ENCODE measurements around the gene PRDM15. TPM values are rescaled to one million over a fixed set of nuclear protein-coding genes. Genes with fewer than 3 reads are reported as not detected.

The PRDM15 gene
- total RNA-seq, 2 experiments from 2014 or later: 10.4 to 12.0 TPM

- POLR2A ChIA-PET: no interaction called here
- Histone ChIP-seq H3K36me3 (ENCODE audit: insufficient read depth, low read length) (peaks cover 41% of the 10 kb centered on the region), H3K27ac (ENCODE audit: low read depth in 1 of 2, low read length in 2 of 2) (no peak overlapping the region), H3K4me3 (ENCODE audit: low read length) (no peak overlapping the region), H3K27me3 (ENCODE audit: control insufficient read depth in 1 of 2, insufficient read depth in 2 of 2, low read length in 2 of 2) (no peaks in the 10 kb centered on the region), H3K9me3 (ENCODE audit: control insufficient read depth in 1 of 2, insufficient read depth in 1 of 2, low read length in 2 of 2) (no peaks in the 10 kb centered on the region), H3K4me1 (ENCODE audit: insufficient read depth, low read length) (peaks cover 5% of the 10 kb centered on the region)
- no peak overlapping the region for H3K4me3 Mint-ChIP-seq
- no peaks in the 10 kb centered on the region for H3K27me3 Mint-ChIP-seq
- H3K9me3 Mint-ChIP-seq: no peaks in the 10 kb centered on the region
- no peak for ATAC-seq (ENCODE audit: poor library complexity)
- DNase-seq: no peak
- H3K36me3 Mint-ChIP-seq (ENCODE audit: low read depth): peaks cover 64% of the 10 kb centered on the region
- no peaks in the 10 kb centered on the region for H3K4me1 Mint-ChIP-seq (ENCODE audit: low read depth)
- intact Hi-C loops (cut with DNase I, micrococcal nuclease): no loop called here
- no peak for TF ChIP-seq CTCF (IDR thresholded peaks at IDR 0.05)
- no peak overlapping the region for H3K27ac Mint-ChIP-seq
- CTCF ChIA-PET: no interaction called here
Measured at GRCh38 chr21:41821756-41822431, 57.2 kb downstream of the PRDM15 start.

GRCh38 chr21:41821081-41821755, 57.9 kb downstream of the PRDM15 start:
- peaks cover 62% of the 10 kb centered on the region for H3K36me3 Mint-ChIP-seq (ENCODE audit: low read depth)
- no peak for TF ChIP-seq CTCF (IDR thresholded peaks at IDR 0.05)

GRCh38 chr21:41820384-41821080, 58.6 kb downstream of the PRDM15 start:
- Histone ChIP-seq H3K27me3 (ENCODE audit: control insufficient read depth in 1 of 2, insufficient read depth in 2 of 2, low read length in 2 of 2) (no peaks in the 10 kb centered on the region), H3K27ac (ENCODE audit: low read depth in 1 of 2, low read length in 2 of 2) (no peak overlapping the region), H3K4me3 (ENCODE audit: low read length) (no peak overlapping the region), H3K36me3 (ENCODE audit: insufficient read depth, low read length) (peaks cover 34% of the 10 kb centered on the region), H3K4me1 (ENCODE audit: insufficient read depth, low read length) (peaks cover 9% of the 10 kb centered on the region), H3K9me3 (ENCODE audit: control insufficient read depth in 1 of 2, insufficient read depth in 1 of 2, low read length in 2 of 2) (no peaks in the 10 kb centered on the region)
- Mint-ChIP-seq H3K36me3 (ENCODE audit: low read depth) (peaks cover 55% of the 10 kb centered on the region), H3K9me3 (no peaks in the 10 kb centered on the region), H3K4me1 (ENCODE audit: low read depth) (no peaks in the 10 kb centered on the region), H3K27me3 (no peaks in the 10 kb centered on the region), H3K27ac (no peak overlapping the region), H3K4me3 (no peak overlapping the region)
- TF ChIP-seq CTCF (IDR thresholded peaks at IDR 0.05): no peak
- POLR2A ChIA-PET: no interaction called here
- intact Hi-C loops (cut with DNase I, micrococcal nuclease): no loop called here
- DNase-seq: no peak
- CTCF ChIA-PET: no interaction called here
- no peak for ATAC-seq (ENCODE audit: poor library complexity)

More at GRCh38 chr21:41821081-41821755, 57.9 kb downstream of the PRDM15 start:
- H3K9me3 Mint-ChIP-seq: no peaks in the 10 kb centered on the region
- H3K27me3 Mint-ChIP-seq: no peaks in the 10 kb centered on the region
- Histone ChIP-seq H3K27ac (ENCODE audit: low read depth in 1 of 2, low read length in 2 of 2) (no peak overlapping the region), H3K4me3 (ENCODE audit: low read length) (no peak overlapping the region), H3K27me3 (ENCODE audit: control insufficient read depth in 1 of 2, insufficient read depth in 2 of 2, low read length in 2 of 2) (no peaks in the 10 kb centered on the region), H3K9me3 (ENCODE audit: control insufficient read depth in 1 of 2, insufficient read depth in 1 of 2, low read length in 2 of 2) (no peaks in the 10 kb centered on the region), H3K4me1 (ENCODE audit: insufficient read depth, low read length) (peaks cover 9% of the 10 kb centered on the region), H3K36me3 (ENCODE audit: insufficient read depth, low read length) (peaks cover 37% of the 10 kb centered on the region)
- ChIA-PET CTCF (no interaction called here), POLR2A (no interaction called here)
- ATAC-seq (ENCODE audit: poor library complexity): no peak
- H3K27ac Mint-ChIP-seq: no peak overlapping the region
- intact Hi-C loops (cut with DNase I, micrococcal nuclease): no loop called here
- no peaks in the 10 kb centered on the region for H3K4me1 Mint-ChIP-seq (ENCODE audit: low read depth)
- no peak overlapping the region for H3K4me3 Mint-ChIP-seq
- DNase-seq: no peak
